Measurements from ENCODE around the gene ZBTB2.
"Not testable (repeated sequence)": the region's sequence is repeated elsewhere in the genome, so short reads cannot be mapped to it uniquely, and the experiment has no call there.

The ZBTB2 gene

GRCh38 chr6:151325075-151326050 lies 66.0 kb downstream of the ZBTB2 start:
- no peak for DNase-seq

- DNase-seq: no peak
Observed at GRCh38 chr6:151324488-151324825, 66.9 kb downstream of the ZBTB2 start.

- peak; percentile 36 to 66 (median 55) for DNase-seq
Observed at GRCh38 chr6:151323791-151324487, 67.4 kb downstream of the ZBTB2 start.

DNA sequence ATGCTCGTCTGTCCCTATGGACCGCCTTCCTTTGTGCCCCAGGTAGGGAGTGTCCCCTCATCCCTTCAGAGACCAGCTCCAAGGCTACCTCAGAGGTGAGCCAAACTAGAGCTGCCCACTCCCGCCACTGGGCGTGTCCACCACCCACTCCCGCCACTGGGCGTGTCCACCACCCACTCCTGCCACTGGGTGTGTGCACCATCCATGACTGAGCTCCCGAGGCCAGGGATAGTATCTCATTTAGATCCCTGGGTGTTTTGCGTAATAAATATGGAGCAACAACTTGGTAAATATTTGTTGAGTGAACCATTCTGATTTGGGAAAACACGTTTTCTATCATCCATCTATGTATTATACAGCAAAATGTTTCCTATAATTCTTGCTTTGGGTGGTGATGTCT lies 68.8 kb downstream of the ZBTB2 start:
- no peak for DNase-seq

GRCh38 chr6:151321438-151321837 lies 69.9 kb downstream of the ZBTB2 start:
- DNase-seq: no peak

GRCh38 chr6:151320140-151320539 lies 71.2 kb downstream of the ZBTB2 start:
- DNase-seq: no peak

- DNase-seq: no peak
Observed at GRCh38 chr6:151317995-151318365, 73.4 kb downstream of the ZBTB2 start.

- DNase-seq: no peak
Observed at GRCh38 chr6:151317103-151317994, 74.0 kb downstream of the ZBTB2 start.

DNA sequence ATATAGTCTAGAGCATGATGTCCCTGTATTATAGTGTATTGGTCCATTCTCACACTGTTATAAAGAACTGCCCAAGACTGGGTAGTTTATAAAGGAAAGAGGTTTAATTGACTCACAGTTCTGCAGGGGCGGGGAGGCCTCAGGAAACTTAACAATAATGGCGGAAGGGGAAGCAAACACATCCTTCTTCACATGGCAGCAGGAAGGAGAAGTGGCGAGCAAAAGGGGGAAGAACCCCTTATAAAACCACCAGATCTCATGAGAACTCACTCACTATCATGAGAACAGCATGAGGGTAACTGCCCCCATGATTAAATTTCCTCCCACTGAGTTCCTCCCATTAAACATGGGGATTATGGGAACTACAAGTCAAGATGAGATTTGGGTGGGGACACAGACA lies 75.7 kb downstream of the ZBTB2 start:
- DNase-seq: not testable (repeated sequence)

Measured in activated naive CD4-positive, alpha-beta T cell (primary cell).